Kasumi-1 (cell line): ENCODE data around the gene UBE2G2.

Experiments
- DNase-seq, 2 experiments: peaks; one replicate each; lab custom pipeline; 2025; lab: John Stamatoyannopoulos, UW

UBE2G2 gene

GRCh38 chr21:44764319-44765230 lies 37.0 kb downstream of the UBE2G2 start:
- DNase-seq, result no peak

DNA sequence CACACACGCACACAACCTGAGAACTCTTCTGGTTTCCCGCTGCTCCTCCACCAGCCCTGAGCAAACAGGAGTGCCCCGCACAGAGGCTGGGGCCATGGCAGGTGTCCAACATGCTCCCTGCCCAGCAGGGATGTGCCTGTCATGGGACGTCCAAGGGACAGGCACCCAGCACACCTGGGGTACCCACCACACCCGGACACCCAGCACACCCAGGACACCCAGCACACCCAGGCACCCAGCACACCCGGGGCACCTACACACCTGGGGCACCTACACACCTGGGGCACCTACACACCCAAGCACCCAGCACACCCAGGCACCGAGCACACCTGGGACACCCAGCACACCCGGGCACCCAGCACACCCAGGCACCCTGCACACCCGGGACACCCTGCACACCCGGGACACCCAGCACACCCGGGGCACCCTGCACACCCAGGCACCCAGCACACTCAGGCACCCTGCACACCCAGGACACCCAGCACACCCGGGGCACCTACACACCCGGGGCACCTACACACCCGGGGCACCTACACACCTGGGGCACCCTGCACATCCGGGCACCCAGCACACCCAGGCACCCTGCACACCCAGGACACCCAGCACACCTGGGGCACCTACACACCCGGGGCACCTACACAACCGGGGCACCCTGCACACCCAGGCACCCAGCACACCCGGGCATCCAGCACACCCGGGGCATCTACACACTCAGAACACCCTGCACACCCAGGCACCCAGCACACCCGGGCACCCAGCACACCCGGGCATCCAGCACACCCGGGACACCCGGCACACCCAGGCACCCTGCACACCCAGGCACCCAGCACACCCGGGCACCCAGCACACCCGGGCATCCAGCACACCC lies 37.9 kb downstream of the UBE2G2 start:
- DNase-seq, result no peak

DNA sequence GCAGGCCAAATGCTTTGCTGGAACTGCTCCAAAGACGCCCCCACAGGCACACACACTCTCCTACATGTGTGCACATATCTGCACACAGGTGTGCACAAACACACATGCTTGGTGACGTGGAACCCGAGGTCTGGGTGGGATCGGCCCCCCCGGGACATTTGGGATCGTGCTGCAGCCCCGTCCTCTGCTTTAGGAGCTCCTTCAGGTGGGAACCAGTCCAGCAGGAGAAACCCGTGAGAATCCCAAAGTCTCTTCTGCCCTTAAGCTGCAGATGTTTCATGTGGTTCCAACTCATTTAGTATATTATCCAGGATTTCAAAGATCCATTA lies 38.6 kb downstream of the UBE2G2 start:
- DNase-seq, result no peak

- DNase-seq, result no peak
These were observed 39.2 kb downstream of the UBE2G2 start for GRCh38 chr21:44762221-44763049.

- no peak for DNase-seq
These were observed 39.8 kb downstream of the UBE2G2 start for GRCh38 chr21:44761747-44762208.

DNA sequence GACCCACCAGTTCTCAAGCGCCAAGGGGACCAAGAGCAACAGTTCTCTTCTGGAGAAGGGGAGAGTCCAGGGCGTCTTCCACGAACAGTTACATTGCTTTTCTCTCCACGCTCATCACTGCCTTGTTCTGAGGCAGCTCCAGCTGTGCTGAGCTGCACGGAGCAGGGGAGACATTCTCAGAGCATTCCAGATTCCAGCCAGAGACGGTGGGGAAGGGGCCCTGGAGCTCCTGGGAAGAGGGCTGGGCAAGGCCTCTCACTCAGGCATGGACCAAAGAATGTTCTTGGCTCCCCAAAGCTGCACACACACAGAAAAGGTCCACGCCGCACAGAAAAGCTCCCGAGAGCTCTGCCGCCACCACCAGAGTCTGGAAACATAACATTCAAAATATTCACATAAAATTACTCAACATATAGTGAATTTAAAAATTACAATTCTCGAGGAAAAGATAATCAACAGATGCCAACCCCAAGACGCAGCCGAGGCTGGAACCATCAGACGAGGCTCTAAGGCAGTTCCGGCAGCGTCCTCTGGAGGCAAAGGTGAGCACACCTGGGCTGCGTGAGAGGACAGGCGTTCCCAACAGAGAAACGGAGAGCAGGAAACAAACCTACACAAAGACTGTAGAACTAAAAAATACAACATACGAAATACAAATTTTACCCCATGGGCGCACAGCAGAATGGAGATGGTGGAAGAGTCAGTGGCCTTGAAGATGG lies 40.5 kb downstream of the UBE2G2 start:
- no peak for DNase-seq

DNA sequence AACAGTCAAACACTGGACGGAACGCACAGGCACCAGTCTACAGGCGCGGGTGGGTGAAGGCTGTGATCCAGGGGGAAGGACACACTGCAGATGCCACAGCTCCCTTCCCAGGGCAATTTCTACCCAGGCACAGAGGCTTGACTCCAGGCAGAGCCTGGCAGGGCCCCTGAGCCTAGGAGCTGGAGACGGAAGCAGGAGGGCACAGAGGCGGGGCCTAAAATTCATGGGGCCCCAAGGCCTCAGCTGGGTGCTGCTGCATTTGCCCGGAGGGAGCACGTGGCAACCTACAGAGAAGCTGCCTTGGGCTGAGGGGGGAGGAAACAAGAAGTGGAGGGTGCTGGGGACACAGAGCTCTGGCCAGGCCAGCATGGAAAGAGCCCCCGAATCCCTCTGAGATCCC lies 41.2 kb downstream of the UBE2G2 start:
- DNase-seq, result no peak

GRCh38 chr21:44759628-44760285 lies 41.9 kb downstream of the UBE2G2 start:
- DNase-seq, result no peak

GRCh38 chr21:44758781-44759627 lies 42.6 kb downstream of the UBE2G2 start:
- DNase-seq, result no peak

- DNase-seq, result no peak
These were observed 43.5 kb downstream of the UBE2G2 start for GRCh38 chr21:44758141-44758561.

GRCh38 chr21:44757731-44758130 lies 43.9 kb downstream of the UBE2G2 start:
- no peak for DNase-seq

GRCh38 chr21:44756423-44757185 lies 45.0 kb downstream of the UBE2G2 start:
- no peak for DNase-seq

GRCh38 chr21:44755227-44755626 lies 46.4 kb downstream of the UBE2G2 start:
- peak in 1 of 2 experiments; percentile 2 for DNase-seq

GRCh38 chr21:44753357-44753756 lies 48.3 kb downstream of the UBE2G2 start:
- no peak for DNase-seq

- DNase-seq, result peak in 1 of 2 experiments; percentile 1
These were observed 48.9 kb downstream of the UBE2G2 start for GRCh38 chr21:44752671-44753235.

- DNase-seq, result no peak
These were observed 49.6 kb downstream of the UBE2G2 start for GRCh38 chr21:44751799-44752636.

GRCh38 chr21:44751186-44751798 lies 50.3 kb downstream of the UBE2G2 start:
- DNase-seq, result no peak
